GM15510 (cell line): ENCODE measurements around the gene TMEM190.

Source experiments
- POLR2A ChIP-seq: IDR thresholded peaks from 3 replicates; pipeline ENCODE4 v1.6.1; 2011; ENCODE audit warnings: borderline replicate concordance; ENCODE audit not compliant: insufficient read length; ENCODE audit errors: extremely low read depth

The TMEM190 gene

DNA sequence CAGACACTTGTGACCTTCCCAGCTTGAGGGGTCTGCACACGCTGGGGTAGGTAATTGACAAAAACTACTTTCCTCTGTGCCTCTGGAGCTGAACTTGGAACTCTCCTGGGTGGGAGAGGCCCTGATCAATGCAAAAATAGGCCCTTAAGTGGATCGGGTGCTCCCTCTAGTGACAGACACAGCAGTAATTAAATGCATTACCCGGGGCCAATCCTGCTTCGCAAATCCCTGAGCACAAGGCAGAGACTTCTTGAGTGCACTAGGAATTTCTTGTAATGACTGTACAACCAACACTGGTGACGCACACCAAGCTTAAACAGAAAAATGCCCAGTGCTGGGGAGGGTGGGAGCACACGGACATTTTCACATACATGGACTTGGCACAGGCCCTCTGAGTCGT is 41.6 kb downstream of the TMEM190 start:
- no peak for TF ChIP-seq POLR2A

DNA sequence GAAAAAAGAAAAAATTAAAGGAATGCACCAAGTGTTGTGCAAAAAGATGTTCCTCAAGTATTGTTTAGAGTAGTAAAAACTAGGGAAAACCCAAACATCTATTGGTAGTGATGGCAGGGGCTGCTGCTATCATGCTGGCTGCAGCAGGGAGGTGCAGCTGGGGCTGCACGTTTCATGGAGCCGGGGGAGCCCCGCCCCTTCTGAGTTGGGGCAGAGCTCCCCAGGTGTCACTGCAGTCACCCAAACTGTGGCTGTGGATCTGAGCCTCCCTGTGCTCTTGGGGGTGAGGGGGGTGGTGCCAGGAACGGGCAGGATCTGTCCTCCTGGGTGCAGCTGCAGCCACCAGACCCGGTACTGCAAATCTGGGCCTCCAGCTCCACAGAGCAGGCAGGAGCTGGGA is 42.5 kb downstream of the TMEM190 start:
- no peak for TF ChIP-seq POLR2A

DNA sequence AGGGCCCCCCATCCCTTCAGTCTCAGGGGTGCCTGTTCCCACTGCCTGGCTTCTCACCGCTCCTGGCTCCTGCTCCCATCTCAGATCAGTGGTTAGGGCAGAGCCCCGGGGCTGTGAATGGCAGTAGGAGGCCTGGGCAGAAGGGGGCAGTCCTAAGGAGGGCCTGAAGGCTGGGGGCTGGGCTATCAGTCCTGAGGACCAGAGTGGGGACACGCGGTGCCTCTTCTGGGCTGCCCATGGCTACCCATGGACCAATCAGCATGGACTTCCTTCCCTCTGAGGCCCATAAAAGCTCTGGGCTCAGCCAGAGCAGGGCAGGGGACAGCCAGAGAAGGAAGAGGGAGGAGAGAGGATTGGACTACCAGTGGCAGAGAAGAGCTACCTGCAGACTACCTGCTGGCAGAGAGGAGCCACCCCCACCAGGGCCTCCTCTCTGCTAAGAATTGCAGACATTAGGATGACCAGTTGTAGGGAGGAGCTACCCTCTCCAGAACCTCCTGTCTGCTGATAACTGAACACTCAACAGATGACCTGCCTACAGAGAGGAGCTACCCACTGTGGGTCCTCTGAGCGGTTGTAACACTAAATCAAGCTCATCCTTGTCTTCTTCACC is 43.1 kb downstream of the TMEM190 start:
- TF ChIP-seq POLR2A, result no peak

DNA sequence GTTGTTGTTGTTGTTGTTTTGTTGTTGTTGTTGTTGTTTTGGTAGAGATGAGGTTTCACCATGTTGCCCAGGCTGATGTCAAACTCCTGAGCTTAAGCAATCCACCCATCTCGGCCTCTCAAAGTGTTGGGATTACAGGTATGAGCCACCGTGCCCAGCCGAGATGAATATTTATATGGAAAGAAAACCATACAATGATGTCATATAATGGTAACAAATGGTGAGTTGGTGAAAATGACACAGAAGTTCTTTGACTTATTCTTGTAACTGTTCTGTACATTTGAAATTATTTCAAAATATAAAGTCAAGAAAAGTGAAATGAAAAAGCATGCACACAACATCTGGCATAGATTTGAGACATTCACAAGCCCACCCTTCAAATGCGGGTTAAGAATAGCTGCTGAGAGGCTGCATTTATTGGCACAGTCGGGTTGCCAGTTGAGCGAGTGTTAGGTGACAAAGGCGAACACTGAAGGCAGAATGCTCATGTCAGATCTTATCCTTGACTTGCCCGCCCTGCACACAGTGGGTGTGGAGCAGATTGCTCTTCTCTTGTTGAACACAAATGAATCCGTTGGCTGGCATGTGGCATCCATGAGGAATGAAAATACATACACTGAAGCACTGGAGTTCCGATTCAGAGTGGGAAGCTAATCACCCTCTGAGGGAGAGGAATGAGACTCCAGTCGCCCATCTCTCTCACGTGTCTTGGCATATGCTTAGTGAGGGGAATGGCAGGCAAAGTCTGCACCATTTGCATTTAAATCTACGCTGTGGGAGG is 46.8 kb downstream of the TMEM190 start:
- TF ChIP-seq POLR2A, result no peak

DNA sequence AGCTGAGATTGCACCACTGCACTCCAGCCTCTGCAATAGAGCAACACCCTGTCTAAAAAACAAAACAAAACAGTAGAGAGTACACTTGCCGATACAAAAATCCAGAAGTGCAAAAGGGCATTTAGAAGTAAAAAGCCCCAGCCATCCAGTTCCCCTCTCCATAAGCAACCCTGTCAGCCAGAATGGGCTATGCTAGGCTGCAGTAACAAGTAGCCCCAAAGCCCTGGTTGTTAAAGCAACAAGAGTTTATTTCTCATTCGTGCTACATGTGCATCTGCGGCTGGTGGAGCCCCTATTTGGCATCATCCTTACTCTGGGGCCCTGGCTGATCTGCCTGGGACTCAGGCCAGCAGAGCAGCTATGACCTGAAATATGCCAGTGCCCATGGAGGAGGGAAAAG is 47.9 kb downstream of the TMEM190 start:
- TF ChIP-seq POLR2A, result no peak

DNA sequence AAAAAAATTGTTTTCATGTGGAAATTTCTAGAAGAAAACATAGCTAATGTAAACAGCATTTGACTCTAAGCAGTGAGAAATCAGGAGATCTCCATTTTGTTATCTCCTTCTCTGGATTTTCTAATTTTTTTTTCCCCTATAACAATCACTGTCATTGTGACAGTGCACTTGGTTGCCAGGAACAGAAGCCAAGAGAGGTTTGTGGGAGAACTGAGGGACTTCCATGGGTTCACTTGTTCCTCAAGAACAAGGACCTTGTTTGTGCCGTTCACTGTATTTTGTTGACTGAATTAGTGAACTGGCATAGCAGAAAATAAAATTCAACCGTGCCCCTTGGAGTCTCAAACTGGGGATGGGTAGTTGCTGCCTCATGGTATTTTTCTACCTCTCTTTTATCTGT is 49.4 kb downstream of the TMEM190 start:
- no peak for TF ChIP-seq POLR2A
